ENCODE data around the gene ACY1. TPM values are rescaled to one million over a fixed set of nuclear protein-coding genes. Genes with fewer than 3 reads are reported as not detected.

The ACY1 gene
- total RNA-seq, 2 experiments from 2014 or later = 3.3 to 4.0 TPM

DNA sequence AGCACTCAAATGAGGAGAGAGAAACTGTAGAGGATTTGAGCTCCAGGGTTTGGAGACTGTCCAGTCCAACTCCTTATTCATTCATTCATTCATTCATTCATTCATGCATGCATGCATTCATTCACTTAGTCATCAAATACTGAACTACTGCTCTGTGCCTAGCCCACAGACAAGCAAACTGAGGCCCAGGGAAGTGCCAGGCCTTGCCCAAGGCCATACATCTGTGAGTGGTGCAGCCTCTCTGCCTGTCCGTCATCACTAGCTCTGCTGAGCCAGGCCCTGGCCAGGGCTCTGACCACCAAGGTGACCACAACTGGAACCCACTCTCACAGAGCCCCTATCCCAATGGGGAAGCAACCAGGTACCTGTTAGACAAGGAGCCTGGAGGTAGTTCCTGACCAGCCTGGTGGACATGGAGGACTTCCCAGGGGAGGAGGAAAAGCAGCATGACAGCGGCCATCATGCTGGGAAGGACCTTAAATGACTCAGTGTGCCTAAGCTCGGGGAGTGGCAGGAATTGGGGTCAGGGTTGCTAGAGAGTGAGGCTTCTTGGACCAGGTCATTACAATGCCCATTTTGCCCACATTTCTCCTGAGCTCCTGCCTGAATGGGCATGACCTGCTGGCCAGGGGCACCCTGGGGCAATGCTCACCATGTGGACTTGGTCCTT is 39.9 kb downstream of the ACY1 start:
- Histone ChIP-seq H3K4me3 (ENCODE audit: low read depth, low read length, poor library complexity, severe bottlenecking) (no peak overlapping the region), H3K4me1 (ENCODE audit: insufficient read depth, low read length, poor library complexity, severe bottlenecking) (peaks cover 9% of the 10 kb centered on the region), H3K36me3 (ENCODE audit: insufficient read depth, low read length) (no peaks in the 10 kb centered on the region), H3K27ac (ENCODE audit: low read depth, low read length, poor library complexity, severe bottlenecking) (no peak overlapping the region), H4K20me1 (ENCODE audit: insufficient read depth, low read length) (no peaks in the 10 kb centered on the region), H3K9me3 (ENCODE audit: low read length) (no peaks in the 10 kb centered on the region), H3K9me2 (ENCODE audit: insufficient read depth, low read length) (no peaks in the 10 kb centered on the region), H3K4me2 (ENCODE audit: low read length) (peak overlapping the region; percentile 37; the same call in 1 of the 2 replicates), H3K79me2 (ENCODE audit: insufficient read depth, low read depth, low read length) (no peaks in the 10 kb centered on the region), H2AFZ (ENCODE audit: low read length) (0 out of 2 replicates have a peak overlapping the region, but pooled peaks have one; percentile 12)
- intact Hi-C loops (cut with micrococcal nuclease; ENCODE audit: unreplicated experiment) = no loop called here
- no peak for DNase-seq (ENCODE audit: low spot score)
- ChIA-PET POLR2A (interaction anchor here (0.6 to 1.3 kb wide), 3 partner anchors 12 to 95 kb away, joined by 3 to 10 read pairs (median 6); partner anchors contain the start of gene DUSP7), CTCF (ENCODE audit: unreplicated experiment) (no interaction called here)
- no TSS peak for BruUV-seq (replicated peaks)
- TF ChIP-seq, protein P1, sequence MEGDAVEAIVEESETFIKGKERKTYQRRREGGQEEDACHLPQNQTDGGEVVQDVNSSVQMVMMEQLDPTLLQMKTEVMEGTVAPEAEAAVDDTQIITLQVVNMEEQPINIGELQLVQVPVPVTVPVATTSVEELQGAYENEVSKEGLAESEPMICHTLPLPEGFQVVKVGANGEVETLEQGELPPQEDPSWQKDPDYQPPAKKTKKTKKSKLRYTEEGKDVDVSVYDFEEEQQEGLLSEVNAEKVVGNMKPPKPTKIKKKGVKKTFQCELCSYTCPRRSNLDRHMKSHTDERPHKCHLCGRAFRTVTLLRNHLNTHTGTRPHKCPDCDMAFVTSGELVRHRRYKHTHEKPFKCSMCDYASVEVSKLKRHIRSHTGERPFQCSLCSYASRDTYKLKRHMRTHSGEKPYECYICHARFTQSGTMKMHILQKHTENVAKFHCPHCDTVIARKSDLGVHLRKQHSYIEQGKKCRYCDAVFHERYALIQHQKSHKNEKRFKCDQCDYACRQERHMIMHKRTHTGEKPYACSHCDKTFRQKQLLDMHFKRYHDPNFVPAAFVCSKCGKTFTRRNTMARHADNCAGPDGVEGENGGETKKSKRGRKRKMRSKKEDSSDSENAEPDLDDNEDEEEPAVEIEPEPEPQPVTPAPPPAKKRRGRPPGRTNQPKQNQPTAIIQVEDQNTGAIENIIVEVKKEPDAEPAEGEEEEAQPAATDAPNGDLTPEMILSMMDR (conservative IDR thresholded peaks at IDR 0.05; ENCODE audit: low read length) = no peak
- no peak for TF ChIP-seq EZH2phosphoT487 (IDR thresholded peaks at IDR 0.05; ENCODE audit: borderline replicate concordance, low read depth, low read length)

DNA sequence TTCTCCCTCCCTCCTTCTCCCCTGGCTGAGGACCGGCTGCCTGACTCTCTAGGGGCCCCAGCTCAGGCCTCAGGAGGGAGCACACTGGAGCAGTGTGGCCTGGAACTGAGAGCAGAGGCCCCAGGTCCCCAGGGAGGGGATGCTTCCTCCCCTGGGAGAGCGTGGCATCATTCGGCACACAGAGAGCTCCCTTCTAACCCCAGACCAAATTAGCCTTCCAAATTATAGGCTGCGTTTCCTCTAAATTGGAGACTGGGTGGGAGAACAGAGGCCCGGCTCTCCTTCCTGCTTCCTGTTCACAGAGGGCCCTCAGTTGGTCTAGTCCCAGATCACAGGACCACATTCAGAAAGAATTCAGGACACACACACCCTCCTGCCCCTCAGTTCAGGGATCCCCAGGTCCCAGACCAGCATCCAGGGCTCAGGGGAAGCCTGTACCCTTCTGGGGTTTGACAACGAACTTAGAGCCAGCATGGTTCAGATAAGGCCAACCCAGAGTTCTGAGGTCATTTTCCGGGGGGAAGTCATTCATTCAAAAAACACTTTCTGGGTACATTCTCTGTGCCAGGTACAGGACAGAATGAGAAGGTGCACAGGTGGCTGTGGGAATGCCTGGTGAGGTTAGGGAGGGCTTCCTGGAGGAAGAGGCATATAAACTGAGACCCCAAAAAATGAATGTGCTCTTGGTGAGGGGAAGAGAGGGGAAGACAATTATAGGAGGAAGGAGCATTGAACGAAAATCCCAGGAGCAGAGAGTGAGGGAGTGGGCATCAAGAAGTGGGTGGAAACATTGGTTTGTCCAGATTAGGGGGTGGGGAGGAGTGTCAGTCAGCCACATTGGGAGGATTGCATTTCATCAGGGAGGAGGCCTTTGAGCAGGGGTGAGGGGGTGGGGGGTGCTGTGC is 40.8 kb downstream of the ACY1 start:
- Histone ChIP-seq H3K9me2 (ENCODE audit: insufficient read depth, low read length) (no peaks in the 10 kb centered on the region), H3K36me3 (ENCODE audit: insufficient read depth, low read length) (no peaks in the 10 kb centered on the region), H3K4me3 (ENCODE audit: low read depth, low read length, poor library complexity, severe bottlenecking) (no peak overlapping the region), H3K4me2 (ENCODE audit: low read length) (peak overlapping the region; percentile 37; the same call in 1 of the 2 replicates), H3K27ac (ENCODE audit: low read depth, low read length, poor library complexity, severe bottlenecking) (no peak overlapping the region), H3K79me2 (ENCODE audit: insufficient read depth, low read depth, low read length) (no peaks in the 10 kb centered on the region), H4K20me1 (ENCODE audit: insufficient read depth, low read length) (no peaks in the 10 kb centered on the region), H3K4me1 (ENCODE audit: insufficient read depth, low read length, poor library complexity, severe bottlenecking) (peaks cover 9% of the 10 kb centered on the region), H2AFZ (ENCODE audit: low read length) (peak overlapping the region; percentile 12; the same call in 1 of the 2 replicates), H3K9me3 (ENCODE audit: low read length) (no peaks in the 10 kb centered on the region)
- no TSS peak for BruUV-seq (replicated peaks)
- ChIA-PET CTCF (ENCODE audit: unreplicated experiment) (no interaction called here), POLR2A (interaction anchor here (0.6 to 1.3 kb wide), 2 partner anchors 33 to 94 kb away, joined by 3 to 6 read pairs; partner anchors contain the start of gene DUSP7)
- intact Hi-C loops (cut with micrococcal nuclease; ENCODE audit: unreplicated experiment) = no loop called here
- TF ChIP-seq, protein P1 (conservative IDR thresholded peaks at IDR 0.05; ENCODE audit: low read length) = no peak
- no peak for TF ChIP-seq EZH2phosphoT487 (IDR thresholded peaks at IDR 0.05; ENCODE audit: borderline replicate concordance, low read depth, low read length)
- DNase-seq (ENCODE audit: low spot score) = peak; percentile 33

All from OCI-LY7 (cell line).